Adrenal gland (tissue), 12 donors: ENCODE results near the gene ZBED1. TPM values are rescaled to one million over a fixed set of nuclear protein-coding genes. Genes with fewer than 3 reads are reported as not detected.
"Not testable (repeated sequence)": the region's sequence is repeated elsewhere in the genome, so short reads cannot be mapped to it uniquely, and the experiment has no call there.

Source experiments
- DNase-seq, 7 donors: peaks; one replicate each; pipeline ENCODE4 v3.0.0-alpha.2; 2019 to 2020
- H3K27ac ChIP-seq, 5 donors: fragments of 200-600 bp; sonication (generic) in 4 of 5; 1 replicate in 3 of 5; 2 replicates in 2 of 5; pipeline versions ENCODE4 v1.5.1 to v1.8.0; 2016 to 2020; ENCODE audit warnings: mild to moderate bottlenecking in 1 of 5
- H3K27me3 ChIP-seq: fragments of 200-600 bp; 2 replicates; pipeline ENCODE4 v1.8.0; 2021
- H3K36me3 ChIP-seq, 2 donors: fragments of 200-600 bp; replicated peaks in 1 of 2; 1 replicate in 1 of 2; 2 replicates in 1 of 2; pipeline versions ENCODE4 v1.5.1 to v1.8.0; 2018 to 2022
- H3K4me1 ChIP-seq, 2 donors: fragments of 200-600 bp; replicated peaks in 1 of 2; 1 replicate in 1 of 2; 2 replicates in 1 of 2; pipeline versions ENCODE4 v1.5.1 to v1.8.0; 2018 to 2021
- H3K4me3 ChIP-seq, 4 donors: fragments of 200-600 bp; sonication (generic) in 3 of 4; one replicate each; pipeline ENCODE4 v1.5.1; 2016 to 2018
- H3K9me3 ChIP-seq, 3 donors: fragments of 200-600 bp; sonication (generic) in 1 of 3; replicated peaks in 1 of 3; 1 replicate in 2 of 3; 2 replicates in 1 of 3; pipeline versions ENCODE4 v1.5.1 to v1.8.0; 2016 to 2021
- POLR2A ChIP-seq, 2 donors: fragments of 450-650 bp; IDR thresholded peaks; one replicate each; pipeline ENCODE4 v1.6.1; 2017; ENCODE audit warnings: antibody characterized with exemption in 2 of 2, mild to moderate bottlenecking in 2 of 2, moderate library complexity in 1 of 2
- WGBS, 4 donors: extraction: QIAGEN DNeasy Blood & Tissue Kit in 2 of 4; methylation state at CpG; one replicate each; pipeline versions ENCODE4 v1.1.5 to v1.1.7; 2013 to 2017; 5-methylcytosine and 5-hydroxymethylcytosine counted together
- intact Hi-C, 2 donors: fragments of 100-400 bp; cut with DNase I; formaldehyde crosslinking; loops; one replicate each; pipeline versions ENCODE4 v1.14.1 to v1.15.0; 2022 to 2023
- polyA plus RNA-seq, 3 donors: library from polyadenylated mRNA; stranded (reverse); fragments of 200-250 nt in 2 of 3; fragments of 350-450 nt in 1 of 3; fragmentation: Illumina TruSeq in 1 of 3; extraction: RNeasy Lipid Tissue Mini Kit (QIAGEN cat#74804) in 1 of 3; gene quantifications; one replicate each; pipeline ENCODE4 v1.2.3, GENCODE V29; 2013 to 2014
- total RNA-seq, 9 donors: library from RNA; depleted of rRNA in 4 of 9; stranded (reverse); fragments of >200 nt in 4 of 9; fragments of 120-200 nt in 1 of 9; fragmentation: NEBNext Ultra II Directional in 1 of 9; extraction: Animal tissue kit (Norgen Biotek cat#: 25700) in 1 of 9; gene quantifications; one replicate each; pipeline versions ENCODE4 v1.1.0 to v1.2.4, GENCODE V29; 2013 to 2023
- TF ChIP-seq, protein P1 (sequence below), 6 experiments: fragments of 450-650 bp in 4 of 6; fragments of 200-600 bp in 2 of 6; sonication (generic) in 1 of 6; IDR thresholded peaks; 1 replicate in 5 of 6; 2 replicates in 1 of 6; pipeline versions ENCODE4 v1.5.1 to v1.8.0; 2016 to 2021; ENCODE audit warnings: antibody characterized with exemption in 6 of 6, mild to moderate bottlenecking in 2 of 6, moderate library complexity in 1 of 6
- donor health status: healthy with polysubstance abuse.
- donor health status: Bipolar disorder and iron deficiency.
- donor health status: DM: yes; HTN: yes; CAD: no.
- donor health status: DM: no; HTN: no; CAD: no.
- donor health status: DM: no; HTN: no; CAD: no.
- donor health status: DM: yes; HTN: yes; CAD: no.

ZBED1 gene
- total and polyA plus RNA-seq, 12 donors: 10.7 to 70.5 (median 45.6) TPM

DNA sequence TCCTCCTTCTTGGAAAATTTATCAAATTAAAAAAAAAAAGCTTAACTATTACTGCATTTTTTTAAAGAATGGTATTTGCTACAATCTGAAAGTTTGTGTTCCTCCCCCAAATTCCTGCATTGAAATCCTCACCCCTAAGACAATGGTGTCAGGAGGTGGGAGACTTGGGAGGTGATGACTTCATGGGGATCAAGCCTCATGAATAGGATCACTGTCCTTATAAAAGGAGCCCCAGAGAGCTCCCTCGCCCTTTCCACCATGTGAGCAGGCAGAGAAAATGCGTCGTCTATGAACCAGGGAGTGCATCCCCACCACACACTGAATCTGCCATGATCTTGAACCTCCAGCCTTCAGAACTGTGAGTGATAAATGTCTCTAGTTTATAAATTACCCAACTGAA, 38.0 kb downstream of the ZBED1 start:
- no peaks in the 10 kb centered on the region for H3K9me3 ChIP-seq
- H3K4me1 ChIP-seq: no peaks in the 10 kb centered on the region
- H3K27me3 ChIP-seq: no peaks in the 10 kb centered on the region
- no peak overlapping the region for H3K4me3 ChIP-seq
- 89 to 98% (median 91%) methylated on average over 3 of the region's 3 CpGs for WGBS, 4 donors
- no peaks in the 10 kb centered on the region for H3K36me3 ChIP-seq
- intact Hi-C loops: no loop called here
- TF ChIP-seq POLR2A (IDR thresholded peaks at IDR 0.05): no peak
- TF ChIP-seq, protein P1, sequence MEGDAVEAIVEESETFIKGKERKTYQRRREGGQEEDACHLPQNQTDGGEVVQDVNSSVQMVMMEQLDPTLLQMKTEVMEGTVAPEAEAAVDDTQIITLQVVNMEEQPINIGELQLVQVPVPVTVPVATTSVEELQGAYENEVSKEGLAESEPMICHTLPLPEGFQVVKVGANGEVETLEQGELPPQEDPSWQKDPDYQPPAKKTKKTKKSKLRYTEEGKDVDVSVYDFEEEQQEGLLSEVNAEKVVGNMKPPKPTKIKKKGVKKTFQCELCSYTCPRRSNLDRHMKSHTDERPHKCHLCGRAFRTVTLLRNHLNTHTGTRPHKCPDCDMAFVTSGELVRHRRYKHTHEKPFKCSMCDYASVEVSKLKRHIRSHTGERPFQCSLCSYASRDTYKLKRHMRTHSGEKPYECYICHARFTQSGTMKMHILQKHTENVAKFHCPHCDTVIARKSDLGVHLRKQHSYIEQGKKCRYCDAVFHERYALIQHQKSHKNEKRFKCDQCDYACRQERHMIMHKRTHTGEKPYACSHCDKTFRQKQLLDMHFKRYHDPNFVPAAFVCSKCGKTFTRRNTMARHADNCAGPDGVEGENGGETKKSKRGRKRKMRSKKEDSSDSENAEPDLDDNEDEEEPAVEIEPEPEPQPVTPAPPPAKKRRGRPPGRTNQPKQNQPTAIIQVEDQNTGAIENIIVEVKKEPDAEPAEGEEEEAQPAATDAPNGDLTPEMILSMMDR (IDR thresholded peaks at IDR 0.05): no peak
- no peak for DNase-seq
- H3K27ac ChIP-seq: no peak overlapping the region

DNA sequence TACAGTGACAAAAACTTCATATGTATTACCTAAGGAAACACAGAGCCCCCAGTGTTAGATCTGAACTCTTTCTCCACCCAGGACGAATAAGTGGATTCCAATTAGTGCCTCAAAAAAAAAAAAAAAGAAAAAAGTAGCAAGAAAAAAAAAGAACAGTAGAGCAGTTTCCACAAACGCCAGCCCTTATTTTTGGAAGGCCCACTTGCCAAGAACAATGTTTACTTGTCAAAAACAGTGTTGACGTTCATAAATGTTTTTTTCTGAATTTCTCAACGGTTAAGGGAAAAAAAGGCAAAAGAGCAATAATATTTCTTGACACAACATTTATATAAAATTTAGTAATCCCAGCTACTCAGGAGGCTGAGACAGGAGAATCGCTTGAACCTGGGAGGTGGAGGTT, 38.7 kb downstream of the ZBED1 start:
- TF ChIP-seq POLR2A (IDR thresholded peaks at IDR 0.05): no peak
- TF ChIP-seq, protein P1 (IDR thresholded peaks at IDR 0.05): no peak
- Histone ChIP-seq H3K4me3 (no peak overlapping the region), H3K36me3 (no peaks in the 10 kb centered on the region), H3K27me3 (no peaks in the 10 kb centered on the region), H3K27ac (no peak overlapping the region), H3K4me1 (no peaks in the 10 kb centered on the region), H3K9me3 (no peaks in the 10 kb centered on the region)
- intact Hi-C loops: no loop called here
- no peak for DNase-seq
- WGBS, 4 donors: 63 to 70% (median 68%) methylated on average over 5 of the region's 5 CpGs

DNA sequence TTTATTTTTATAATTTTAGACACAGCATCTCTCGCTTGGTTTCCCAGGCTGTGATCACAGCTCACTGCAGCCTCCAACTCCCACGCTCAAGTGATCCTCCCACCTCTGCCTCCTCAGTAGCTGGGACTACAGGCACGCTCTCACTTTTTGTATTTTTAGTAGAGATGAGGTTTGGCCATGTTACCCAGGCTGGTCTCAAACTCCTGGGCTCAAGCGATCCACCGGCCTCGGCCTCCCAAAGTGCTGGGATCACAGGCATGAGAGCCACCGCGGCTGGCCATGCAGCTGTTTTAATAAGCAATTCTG, 39.1 kb downstream of the ZBED1 start:
- Histone ChIP-seq H3K4me1 (no peaks in the 10 kb centered on the region), H3K9me3 (no peaks in the 10 kb centered on the region), H3K27ac (no peak overlapping the region), H3K27me3 (no peaks in the 10 kb centered on the region), H3K36me3 (no peaks in the 10 kb centered on the region), H3K4me3 (no peak overlapping the region)
- intact Hi-C loops: no loop called here
- 87 to 96% (median 92%) methylated on average over 7 to 8 of the region's 8 CpGs for whole genome bisulfite sequencing, 4 donors
- no peak for DNase-seq
- TF ChIP-seq POLR2A (IDR thresholded peaks at IDR 0.05): no peak
- TF ChIP-seq, protein P1 (IDR thresholded peaks at IDR 0.05): no peak

DNA sequence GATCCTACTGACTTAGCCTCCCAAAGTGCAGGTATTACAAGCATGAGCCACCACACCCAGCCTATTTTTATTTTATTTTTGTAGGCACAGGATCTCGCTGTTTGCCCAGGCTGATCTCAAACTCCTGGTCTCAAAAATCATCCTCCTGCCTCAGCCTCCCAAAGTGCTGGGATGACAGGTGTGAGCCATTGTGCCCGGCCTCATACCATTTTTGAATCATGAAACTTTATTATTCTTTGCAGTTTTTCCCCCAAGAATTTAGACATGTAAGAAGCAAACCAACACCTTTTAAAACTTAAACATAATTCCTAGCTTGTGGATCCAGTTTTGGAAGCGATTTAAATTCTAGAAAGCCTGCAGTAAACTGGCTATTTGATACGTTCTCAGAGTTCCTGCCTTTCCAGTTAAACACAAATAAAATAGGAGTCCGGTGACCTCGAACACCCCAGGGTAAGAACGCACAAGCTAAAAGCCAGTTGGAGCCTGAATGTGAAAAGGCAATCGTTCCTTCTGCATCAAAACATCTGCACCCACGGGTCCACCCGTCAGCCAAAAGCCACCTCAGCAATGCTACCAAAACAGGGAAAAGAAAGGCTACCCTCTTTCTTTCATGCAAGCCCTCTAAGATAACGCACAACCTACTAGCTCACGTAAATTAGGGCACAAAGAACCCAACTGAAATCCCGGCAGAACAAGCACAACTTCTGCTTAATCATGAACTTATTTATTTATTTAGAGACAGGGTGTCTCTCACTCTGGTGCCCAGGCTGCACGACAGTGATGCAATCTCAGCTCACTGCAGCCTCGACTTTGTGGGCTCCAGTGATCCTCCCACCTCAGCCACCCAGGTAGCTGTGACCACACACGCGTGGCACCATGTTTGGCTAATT, 39.7 kb downstream of the ZBED1 start:
- intact Hi-C loops, H3K36me3 ChIP-seq, H3K27me3 ChIP-seq, H3K4me3 ChIP-seq, H3K4me1 ChIP-seq, H3K9me3 ChIP-seq, DNase-seq, H3K27ac ChIP-seq: not testable (repeated sequence)
- WGBS, 4 donors: 86 to 94% (median 88%) methylated on average over 14 to 17 of the region's 17 CpGs

DNA sequence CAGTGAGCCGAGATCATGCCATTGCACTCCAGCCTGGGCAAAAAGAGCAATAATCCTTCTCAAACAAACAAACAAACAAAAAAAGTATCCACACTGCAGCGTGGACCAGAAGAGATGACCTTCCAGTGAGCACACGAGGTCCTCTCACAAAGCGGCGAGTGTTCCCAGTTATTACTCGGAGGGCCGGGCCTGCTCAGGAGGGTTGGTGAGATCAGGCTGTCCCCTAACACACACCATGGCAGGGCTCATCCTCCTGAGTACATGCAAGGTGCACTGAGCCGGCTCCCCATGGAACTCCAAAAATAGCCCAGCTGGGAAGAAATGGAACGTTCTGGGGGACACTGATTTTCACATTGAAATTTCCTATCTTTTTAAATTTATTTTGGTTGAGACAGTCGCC, 40.7 kb downstream of the ZBED1 start:
- intact Hi-C loops, H3K36me3 ChIP-seq, H3K4me1 ChIP-seq, H3K27me3 ChIP-seq, DNase-seq, H3K4me3 ChIP-seq, H3K27ac ChIP-seq, H3K9me3 ChIP-seq: not testable (repeated sequence)
- 90 to 94% (median 90%) methylated on average over 9 to 10 of the region's 10 CpGs for WGBS, 4 donors
